C4-2B (cell line): Measurements from ENCODE around the gene IKZF1.

Experiments
- H3K27ac ChIP-seq: fragments of 450-650 bp; 2 replicates; pipeline ENCODE4 v1.5.1; 2017
- ZFX ChIP-seq: fragments of 450-650 bp; IDR thresholded peaks from 2 replicates; pipeline ENCODE4 v1.6.1; 2017
- TF ChIP-seq, protein P1 (sequence below): fragments of 450-650 bp; conservative IDR thresholded peaks from 2 replicates; pipeline ENCODE4 v1.5.1; 2017; ENCODE audit warnings: mild to moderate bottlenecking

IKZF1 gene

DNA sequence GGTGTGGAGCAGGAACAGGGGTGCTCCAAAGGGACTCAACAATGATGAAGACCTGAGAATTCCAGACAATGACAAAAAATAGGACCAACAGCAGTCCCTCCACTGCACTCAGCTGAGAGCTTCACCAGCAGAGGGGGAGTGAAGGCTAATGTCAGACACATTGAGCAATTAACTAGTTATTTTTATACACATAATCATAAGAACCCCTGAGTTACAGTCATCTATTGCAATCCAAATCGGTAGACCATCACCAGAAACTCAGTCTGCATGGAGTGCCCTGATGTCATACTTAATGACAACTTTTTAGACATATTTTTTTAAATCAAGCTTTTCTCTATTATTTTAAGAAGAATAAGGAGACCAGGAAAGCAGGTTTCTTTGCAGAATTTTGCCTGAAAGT, 30.6 kb upstream of the IKZF1 start:
- TF ChIP-seq ZFX, result no peak
- TF ChIP-seq, protein P1, sequence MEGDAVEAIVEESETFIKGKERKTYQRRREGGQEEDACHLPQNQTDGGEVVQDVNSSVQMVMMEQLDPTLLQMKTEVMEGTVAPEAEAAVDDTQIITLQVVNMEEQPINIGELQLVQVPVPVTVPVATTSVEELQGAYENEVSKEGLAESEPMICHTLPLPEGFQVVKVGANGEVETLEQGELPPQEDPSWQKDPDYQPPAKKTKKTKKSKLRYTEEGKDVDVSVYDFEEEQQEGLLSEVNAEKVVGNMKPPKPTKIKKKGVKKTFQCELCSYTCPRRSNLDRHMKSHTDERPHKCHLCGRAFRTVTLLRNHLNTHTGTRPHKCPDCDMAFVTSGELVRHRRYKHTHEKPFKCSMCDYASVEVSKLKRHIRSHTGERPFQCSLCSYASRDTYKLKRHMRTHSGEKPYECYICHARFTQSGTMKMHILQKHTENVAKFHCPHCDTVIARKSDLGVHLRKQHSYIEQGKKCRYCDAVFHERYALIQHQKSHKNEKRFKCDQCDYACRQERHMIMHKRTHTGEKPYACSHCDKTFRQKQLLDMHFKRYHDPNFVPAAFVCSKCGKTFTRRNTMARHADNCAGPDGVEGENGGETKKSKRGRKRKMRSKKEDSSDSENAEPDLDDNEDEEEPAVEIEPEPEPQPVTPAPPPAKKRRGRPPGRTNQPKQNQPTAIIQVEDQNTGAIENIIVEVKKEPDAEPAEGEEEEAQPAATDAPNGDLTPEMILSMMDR, result no peak
- H3K27ac ChIP-seq, result no peak overlapping the region

DNA sequence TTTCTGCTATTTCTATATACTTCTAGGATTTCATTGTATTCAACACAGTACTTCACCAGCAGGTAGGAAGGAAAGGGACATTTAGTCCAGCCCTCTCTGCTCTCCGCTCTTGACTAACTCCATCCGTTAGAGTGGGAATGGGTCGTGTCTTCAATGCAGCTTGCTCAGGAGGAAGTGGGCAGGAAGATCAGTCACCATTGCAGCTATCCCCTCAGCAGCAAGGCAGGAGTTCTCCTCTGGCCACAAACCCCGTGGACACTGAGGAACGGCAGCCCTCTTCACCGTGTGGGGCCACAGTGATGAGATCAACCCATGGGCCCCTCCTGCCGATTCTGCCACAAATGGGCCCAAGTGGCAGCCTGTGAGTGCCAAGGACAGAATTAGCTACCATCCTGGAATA, 30.2 kb upstream of the IKZF1 start:
- no peak for TF ChIP-seq ZFX
- TF ChIP-seq, protein P1, result no peak
- no peak overlapping the region for H3K27ac ChIP-seq

DNA sequence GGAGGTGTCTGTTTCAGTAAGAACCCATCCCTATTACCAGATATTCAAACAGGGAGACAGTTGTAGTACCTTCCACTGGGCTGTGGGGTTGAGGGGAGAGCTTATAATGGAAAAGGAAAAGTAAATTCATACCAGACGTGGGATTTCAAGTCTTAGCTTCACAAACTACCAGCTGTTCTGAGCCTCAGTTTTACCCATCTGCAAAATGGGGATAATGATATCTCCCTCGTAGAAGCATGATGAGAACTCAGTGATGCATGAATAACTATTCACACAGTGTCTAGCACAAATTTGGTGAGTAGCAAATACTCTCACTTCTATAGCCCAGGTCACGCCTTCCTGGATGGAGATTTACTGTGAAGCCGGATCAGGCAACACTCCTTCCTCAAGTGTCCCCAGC, 29.1 kb upstream of the IKZF1 start:
- TF ChIP-seq ZFX, result no peak
- TF ChIP-seq, protein P1, result no peak
- no peak overlapping the region for H3K27ac ChIP-seq

DNA sequence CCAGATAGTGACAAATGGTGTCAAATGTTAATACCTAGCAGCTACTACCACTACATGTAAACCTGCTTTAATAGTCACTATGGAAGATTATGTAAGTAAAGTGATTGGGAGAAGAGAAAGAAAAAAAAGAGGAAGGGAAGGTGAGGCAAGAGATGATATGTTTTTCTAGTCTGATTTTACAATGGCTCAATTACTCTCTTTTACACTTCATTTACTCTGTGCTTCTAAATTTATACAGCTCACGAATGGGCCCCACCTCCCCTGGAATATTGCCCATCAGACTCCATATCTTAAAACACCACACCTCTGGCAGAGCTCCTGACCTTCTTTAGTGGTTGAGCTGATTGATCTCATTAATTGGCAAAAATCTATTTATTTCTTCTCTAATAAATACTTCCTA, 28.0 kb upstream of the IKZF1 start:
- H3K27ac ChIP-seq, result no peak overlapping the region
- TF ChIP-seq ZFX, result no peak
- TF ChIP-seq, protein P1, result no peak

DNA sequence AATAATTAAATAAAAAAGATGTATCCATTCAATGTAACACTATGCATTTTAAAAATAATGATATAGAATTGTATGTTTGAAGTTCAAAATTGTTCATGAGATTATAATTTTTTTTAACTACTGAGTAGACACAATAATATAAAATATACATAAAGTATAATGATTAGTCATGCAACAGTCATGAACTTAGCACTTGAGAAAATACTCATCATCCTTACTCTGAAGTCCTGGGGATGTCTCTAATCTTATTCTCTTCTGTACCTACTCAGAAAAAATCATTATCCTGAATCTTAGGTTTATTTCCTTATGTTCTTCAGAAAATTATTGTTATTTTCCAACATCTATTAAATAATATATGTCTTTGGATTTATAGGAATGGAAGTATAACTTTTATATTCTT, 26.4 kb upstream of the IKZF1 start:
- H3K27ac ChIP-seq, result no peak overlapping the region
- TF ChIP-seq, protein P1, result no peak
- TF ChIP-seq ZFX, result no peak

DNA sequence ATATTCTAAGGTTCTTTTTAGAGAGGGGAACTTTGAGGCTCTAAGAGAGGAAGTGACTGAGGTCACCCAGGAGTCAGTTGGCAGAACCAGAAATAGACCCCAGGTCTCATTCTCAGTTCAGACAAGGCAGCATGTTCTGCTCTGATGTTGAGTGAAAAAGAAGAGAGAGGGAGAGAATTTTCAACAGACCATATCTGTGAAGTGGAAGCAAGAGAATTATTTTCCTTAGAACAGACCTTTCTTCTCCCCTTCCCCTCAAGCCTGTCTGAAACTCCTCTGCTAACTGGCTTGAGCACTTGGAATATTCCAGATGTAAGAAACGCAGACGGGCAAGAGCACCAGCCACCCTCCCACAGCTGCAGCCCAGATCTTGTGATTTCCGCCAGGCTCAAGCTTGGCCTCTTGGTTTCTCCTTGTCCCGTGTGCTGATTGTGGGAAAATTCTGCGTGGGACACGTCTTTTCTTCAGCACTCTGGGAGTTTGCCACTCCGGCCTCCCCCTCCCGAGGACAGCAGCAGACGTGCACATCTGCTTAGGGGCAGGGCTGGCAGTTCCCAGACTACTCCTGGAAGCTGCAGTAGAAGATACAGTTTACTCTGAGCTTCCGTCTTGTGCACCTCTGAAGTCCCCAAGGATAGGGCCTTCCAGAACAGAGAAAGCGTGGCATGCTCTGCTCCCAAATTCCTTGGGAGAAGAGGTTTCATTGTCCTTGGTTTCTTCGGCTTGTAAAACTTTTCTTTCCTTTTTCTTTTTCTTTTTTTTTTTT, 22.7 kb upstream of the IKZF1 start:
- TF ChIP-seq, protein P1, result no peak
- TF ChIP-seq ZFX, result no peak
- H3K27ac ChIP-seq, result no peak overlapping the region

DNA sequence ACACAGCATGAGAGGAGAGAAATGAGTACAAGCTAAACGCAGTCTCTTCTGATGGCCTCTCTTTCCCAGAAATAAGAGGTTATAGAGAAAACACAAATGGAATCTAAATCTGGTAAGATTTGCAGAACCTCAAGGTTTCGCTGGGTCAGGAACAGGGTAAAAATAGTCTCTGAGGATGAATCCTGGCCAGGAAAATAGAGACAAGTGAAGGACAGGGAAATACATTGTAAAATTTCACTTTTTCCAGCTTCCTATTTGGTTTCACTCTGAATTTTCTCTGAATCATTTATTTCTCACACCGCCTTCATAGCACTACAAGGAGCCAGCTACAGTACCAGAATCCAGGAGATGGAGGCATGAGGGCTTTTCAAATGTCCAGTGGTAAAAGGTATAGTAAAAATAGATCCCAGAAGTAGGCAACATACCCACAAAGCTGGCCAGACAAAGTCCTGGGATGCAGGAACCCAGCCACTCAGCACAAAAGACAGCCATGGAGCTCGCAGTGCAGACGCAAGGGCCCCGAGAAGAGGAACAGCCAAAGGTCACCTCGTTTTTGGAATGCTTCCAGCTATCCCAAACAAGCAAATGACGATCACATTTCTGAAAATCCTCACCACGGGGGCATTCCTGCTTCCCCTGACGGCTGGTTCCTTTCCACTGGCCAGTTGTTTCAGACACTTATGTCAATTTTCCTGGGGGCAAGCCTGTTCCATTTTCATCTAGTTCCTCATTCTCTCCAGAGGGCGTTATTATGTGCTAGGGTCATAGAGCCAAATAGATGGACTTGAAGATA, 21.5 kb upstream of the IKZF1 start:
- TF ChIP-seq, protein P1, result no peak
- no peak for TF ChIP-seq ZFX
- H3K27ac ChIP-seq, result no peak overlapping the region
